ENCODE results near the gene STK11IP. TPM values are rescaled to one million over a fixed set of nuclear protein-coding genes. Genes with fewer than 3 reads are reported as not detected.

Gene STK11IP
- total and polyA plus RNA-seq, 2 of the 13 experiments (the other 11 are each of a cell fraction or from before 2014, with no cell fraction given): 12.8 to 24.0 TPM

GRCh38 chr2:219571311-219572236 lies 26.1 kb upstream of the STK11IP start, which contains the start of gene OBSL1 (continued):
- TF ChIP-seq TRAFD1 (CRISPR knock-in tag; IDR thresholded peaks at IDR 0.05; ENCODE audit: borderline replicate concordance) (no peak), DMTF1 (CRISPR knock-in tag; IDR thresholded peaks at IDR 0.05) (no peak), RBAK (CRISPR knock-in tag; IDR thresholded peaks at IDR 0.05) (no peak), ZNF124 (CRISPR knock-in tag; IDR thresholded peaks at IDR 0.05) (peak; percentile 44; the same call in 1 of the 2 replicates), ZFP1 (CRISPR knock-in tag; IDR thresholded peaks at IDR 0.05) (no peak), FOXO4 (CRISPR knock-in tag; conservative IDR thresholded peaks at IDR 0.05) (no peak), NONO (IDR thresholded peaks at IDR 0.05) (0 out of 2 replicates have a peak, but pooled peaks have one; percentile 66), NONO (CRISPR knock-in tag; conservative IDR thresholded peaks at IDR 0.05) (peak; percentile 96), ZC3H4 (CRISPR knock-in tag; IDR thresholded peaks at IDR 0.05; ENCODE audit: borderline replicate concordance) (no peak), CENPBD1 (CRISPR knock-in tag; IDR thresholded peaks at IDR 0.05; ENCODE audit: borderline replicate concordance, low read depth) (no peak), NAIF1 (CRISPR knock-in tag; IDR thresholded peaks at IDR 0.05; ENCODE audit: borderline replicate concordance) (no peak), SATB2 (CRISPR knock-in tag; IDR thresholded peaks at IDR 0.05) (no peak), ZEB1 (IDR thresholded peaks at IDR 0.05; ENCODE audit: insufficient replicate concordance, low read depth) (peak; percentile 19), CCDC6 (CRISPR knock-in tag; IDR thresholded peaks at IDR 0.05) (peak; percentile 57; the same call in 1 of the 2 replicates), ZNF546 (CRISPR knock-in tag; conservative IDR thresholded peaks at IDR 0.05) (no peak), HOXA7 (CRISPR knock-in tag; IDR thresholded peaks at IDR 0.05) (0 out of 2 replicates have a peak, but pooled peaks have one; percentile 82), ZFAT (CRISPR knock-in tag; conservative IDR thresholded peaks at IDR 0.05) (no peak), STAT5B (CRISPR knock-in tag; IDR thresholded peaks at IDR 0.05) (no peak), PHF5A (CRISPR knock-in tag; IDR thresholded peaks at IDR 0.05; ENCODE audit: low read depth, unreplicated experiment) (no peak), ZBTB2 (CRISPR knock-in tag; IDR thresholded peaks at IDR 0.05; ENCODE audit: low read depth) (0 out of 2 replicates have a peak, but pooled peaks have one; percentile 65), ZNF556 (CRISPR knock-in tag; IDR thresholded peaks at IDR 0.05; ENCODE audit: borderline replicate concordance) (peak; percentile 90; the same call in 1 of the 2 replicates), ESRRA (CRISPR knock-in tag; IDR thresholded peaks at IDR 0.05; ENCODE audit: low read depth) (peak; percentile 58), POLR2A (IDR thresholded peaks at IDR 0.05; ENCODE audit: insufficient read depth in 1 of 2, low read depth in 2 of 2, low read length in 2 of 2) (peak in 1 of 2 experiments; percentile 63; a peak in 1 of 4 replicates)

All from HepG2 (cell line).